Stimulated activated CD4-positive, alpha-beta T cell treated with anti-CD3 and anti-CD28 coated beads, Interleukin-12 subunit alpha, Interleukin-12 subunit beta, amount 100 ng/mL, for 48 hours (primary cell): Measurements from ENCODE around the gene ENDOV.
A peak's percentile ranks its signal among the peaks of the same experiment; 100 is the strongest.

Experiments used
- DNase-seq, 3 donors: peaks; one replicate each; pipeline ENCODE4 v3.0.0-alpha.2; 2020; ENCODE audit warnings: low read depth in 2 of 3, low spot score in 1 of 3

Gene ENDOV

DNA sequence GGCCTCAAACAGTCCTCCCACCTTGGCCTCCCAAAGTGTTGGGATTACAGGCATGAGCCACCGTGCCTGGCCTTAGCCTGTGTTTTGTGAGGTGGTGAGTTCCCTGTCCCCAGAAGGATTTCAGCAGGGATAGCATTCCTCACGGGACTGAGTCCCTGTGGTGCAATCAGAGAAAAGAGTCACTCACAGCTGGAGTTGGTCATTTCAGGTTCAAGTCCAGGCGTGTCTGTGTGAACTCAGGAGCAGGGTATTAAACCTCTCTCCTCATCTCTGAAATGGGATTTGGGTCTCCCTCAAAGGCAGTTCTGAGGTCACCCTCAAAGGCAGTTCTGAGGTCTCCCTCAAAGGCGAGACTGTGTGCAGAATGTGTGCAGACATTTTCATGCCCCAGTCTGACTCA is 32.8 kb downstream of the ENDOV start:
- no peak for DNase-seq

DNA sequence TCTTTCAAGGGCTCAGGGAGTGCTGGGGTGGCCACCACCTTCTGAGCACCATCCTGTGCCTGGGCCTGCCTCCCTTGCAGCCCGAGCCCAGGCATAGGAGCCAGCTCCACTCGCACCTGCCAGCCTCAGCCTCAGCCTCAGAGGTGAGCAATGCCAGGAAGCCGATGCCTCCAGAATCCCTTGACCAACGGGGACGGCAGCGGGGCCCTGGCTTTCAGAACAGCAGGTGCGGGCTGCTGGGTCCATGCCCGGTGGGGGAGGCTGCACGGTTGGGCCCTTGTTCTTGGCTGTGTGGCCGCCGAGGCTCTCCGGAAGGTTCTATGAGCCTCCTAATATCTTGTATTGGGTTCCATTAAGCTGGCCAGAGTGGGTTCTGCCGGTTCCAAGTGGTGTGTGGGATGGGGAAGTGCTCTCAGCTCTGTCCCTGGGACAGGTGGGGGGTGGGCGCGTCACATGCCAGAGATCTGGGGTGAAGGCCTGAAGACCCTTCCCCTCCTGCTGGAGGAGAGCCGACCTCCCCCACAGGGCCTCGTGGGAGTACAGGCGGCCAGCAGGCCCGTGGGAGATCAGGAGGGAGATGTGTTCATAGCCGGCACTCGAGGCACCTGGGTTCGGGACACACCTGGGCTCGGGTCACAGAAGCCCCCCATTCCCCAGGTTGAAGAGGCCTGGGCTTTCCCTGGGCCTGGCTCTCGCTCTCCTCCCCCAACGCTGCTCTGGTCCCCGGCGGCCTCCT is 34.4 kb downstream of the ENDOV start:
- DNase-seq = no peak

DNA sequence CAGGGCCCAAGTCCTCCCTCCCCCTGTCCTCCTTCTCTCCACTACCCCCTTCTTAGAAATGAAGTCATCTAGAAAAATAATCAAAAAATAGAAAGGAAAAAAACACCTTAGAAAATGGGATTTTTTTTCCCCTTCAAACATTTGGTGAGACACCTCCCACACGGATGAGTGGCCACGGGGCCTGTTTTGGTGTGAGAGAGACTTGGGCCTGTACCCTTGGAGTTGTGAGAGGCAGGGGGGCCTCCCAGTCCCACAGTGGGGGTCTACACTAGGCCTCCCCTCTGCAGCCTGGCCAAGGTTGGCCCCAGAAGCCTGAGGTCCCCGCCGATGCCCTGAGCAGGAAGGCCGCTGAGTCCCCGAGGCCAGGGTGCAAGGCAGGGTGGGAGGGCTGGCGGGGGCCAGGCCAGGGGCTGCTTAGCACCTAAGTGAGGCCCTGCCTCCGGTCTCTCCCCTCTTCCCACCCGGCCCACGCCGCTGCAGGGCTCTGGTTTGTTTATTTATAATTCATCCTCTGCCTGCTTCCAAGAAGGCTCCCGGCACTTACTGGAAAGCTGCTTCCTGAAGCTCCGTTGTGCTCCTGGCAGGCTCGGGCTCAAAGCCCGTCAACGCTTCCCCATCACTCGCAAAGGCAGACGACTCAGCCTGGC is 35.1 kb downstream of the ENDOV start:
- DNase-seq = no peak

DNA sequence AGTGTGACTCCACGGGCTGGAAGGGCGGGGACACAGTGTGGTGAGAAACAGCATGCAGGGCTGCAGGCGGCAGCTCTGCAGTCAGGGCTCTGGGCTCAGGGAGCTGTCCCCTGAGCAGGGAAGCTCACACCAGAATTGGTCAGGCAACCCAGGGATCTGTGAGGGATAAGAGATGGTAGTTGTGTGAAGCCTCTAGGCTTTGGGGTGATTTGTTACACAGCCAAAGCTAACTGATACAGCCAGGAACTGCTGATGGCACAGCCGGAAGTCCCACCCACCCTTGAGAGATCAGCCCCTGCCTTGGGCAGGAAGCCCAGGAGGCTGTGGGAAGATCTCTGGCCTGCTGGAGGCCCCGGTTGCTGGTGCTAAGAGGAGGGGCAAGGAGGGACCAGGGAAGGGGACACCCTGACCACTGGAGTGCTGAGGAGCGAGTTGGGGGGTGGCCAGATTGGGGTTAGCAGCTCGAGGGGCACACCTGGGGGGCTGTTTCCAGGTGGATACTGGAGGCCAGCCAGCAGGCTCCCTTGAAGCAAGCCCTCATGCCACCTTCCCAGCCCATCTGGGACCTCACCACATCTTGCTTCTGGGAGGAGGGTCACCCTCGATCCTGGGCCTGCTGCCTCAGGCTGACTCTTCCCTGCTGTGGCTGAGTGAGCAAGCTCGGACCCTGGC is 36.3 kb downstream of the ENDOV start:
- DNase-seq = no peak

DNA sequence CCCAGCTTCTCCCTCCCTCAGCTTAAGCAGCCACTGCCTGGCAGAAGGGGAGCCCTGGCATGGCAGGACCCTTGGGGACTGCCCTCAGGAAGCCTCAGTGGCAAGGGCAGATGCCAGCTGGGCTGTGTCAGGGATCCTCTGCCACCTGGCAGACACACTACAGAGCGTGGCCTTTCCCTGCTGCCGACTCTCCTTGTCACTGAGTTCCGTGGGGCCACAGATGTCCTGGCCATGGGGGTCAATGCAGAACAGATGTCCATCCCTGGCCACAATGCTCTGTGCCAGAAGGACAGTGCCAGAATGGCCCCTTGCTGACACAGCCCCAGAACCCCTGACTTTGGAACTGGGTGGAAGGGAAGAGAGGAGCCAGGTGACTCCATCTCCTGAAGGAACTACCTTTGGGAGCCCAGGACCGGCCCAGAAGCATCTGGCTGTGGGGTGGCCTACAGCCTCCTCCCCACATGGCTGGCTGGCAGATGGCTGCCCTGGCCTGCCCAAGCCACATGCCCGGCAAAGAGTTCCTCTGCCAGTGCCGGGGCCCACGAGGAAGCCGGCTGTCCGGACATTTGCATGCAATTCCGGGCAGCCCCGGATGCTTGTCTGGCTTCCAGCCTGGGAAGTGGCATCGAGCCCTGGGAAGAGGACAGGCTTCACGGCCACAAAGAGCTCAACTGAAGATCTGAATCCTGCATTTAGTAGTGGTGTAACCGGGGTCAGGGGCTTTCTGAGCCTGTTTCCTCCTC is 37.4 kb downstream of the ENDOV start:
- no peak for DNase-seq

DNA sequence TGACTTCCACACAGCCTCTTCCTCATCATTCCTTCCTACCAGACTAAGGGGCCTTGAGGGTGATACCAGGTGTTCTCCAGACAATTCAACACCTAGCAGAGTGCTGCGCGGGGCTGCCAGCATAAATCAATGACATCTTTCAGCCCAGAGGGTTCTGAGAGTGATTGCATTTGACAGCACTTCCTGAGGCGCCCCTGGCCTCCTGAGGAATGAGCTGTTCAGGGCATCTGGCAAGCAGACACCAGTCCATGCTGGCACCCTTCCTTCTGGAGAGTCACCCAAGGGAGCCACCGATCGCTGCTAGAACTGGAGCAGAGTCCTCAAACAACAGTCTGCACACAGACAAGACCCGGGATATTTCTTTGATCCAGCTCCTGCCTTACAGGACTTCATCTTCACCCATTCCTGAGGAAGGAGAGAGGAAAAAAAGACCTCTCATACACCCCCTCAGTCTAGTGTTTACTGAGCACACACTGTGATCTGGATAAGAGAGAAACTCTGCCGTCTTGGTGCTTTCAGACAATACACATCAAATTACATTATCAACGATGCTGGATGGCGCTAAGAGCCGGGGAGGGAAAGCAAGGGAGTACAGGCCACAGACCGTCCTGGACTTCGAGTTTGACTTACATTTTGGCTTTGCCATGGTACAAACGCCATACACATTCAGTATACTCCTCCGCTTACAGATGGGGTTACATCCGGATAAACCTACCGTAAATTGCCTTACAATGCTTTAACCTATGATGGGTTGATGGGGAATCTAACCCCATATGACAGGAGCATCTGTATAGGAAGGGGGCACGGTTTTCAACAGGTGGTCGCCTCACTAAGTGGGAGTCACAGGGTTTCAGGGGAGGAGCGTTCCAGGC is 38.4 kb downstream of the ENDOV start:
- no peak for DNase-seq

DNA sequence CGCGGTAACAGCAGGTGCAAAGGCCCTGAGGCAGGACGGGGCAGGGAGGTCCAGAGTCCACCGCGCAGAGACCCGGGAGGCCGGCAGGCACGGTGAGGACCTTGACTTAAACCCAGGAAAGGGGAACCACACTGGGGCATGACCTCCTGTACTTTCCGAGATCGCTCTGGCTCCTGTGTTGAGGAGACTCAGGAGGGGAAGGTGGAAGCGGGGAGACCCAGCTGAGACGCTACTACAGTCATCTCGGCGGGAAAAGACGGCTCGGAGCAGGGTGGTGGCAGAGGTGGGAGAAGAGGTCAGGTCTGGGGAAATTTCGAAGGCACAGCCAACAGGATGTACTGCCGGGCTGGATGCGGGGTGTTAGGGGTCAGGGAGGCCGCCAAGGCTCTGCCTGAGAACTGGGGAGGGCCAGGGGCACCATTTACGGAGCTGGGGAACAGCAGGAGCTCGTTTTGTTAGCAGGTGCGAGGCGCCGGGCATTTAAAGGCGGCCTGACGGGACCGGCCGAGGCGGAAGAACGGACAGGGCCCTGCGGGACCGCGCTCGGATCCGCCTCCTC is 39.1 kb downstream of the ENDOV start:
- no peak for DNase-seq

DNA sequence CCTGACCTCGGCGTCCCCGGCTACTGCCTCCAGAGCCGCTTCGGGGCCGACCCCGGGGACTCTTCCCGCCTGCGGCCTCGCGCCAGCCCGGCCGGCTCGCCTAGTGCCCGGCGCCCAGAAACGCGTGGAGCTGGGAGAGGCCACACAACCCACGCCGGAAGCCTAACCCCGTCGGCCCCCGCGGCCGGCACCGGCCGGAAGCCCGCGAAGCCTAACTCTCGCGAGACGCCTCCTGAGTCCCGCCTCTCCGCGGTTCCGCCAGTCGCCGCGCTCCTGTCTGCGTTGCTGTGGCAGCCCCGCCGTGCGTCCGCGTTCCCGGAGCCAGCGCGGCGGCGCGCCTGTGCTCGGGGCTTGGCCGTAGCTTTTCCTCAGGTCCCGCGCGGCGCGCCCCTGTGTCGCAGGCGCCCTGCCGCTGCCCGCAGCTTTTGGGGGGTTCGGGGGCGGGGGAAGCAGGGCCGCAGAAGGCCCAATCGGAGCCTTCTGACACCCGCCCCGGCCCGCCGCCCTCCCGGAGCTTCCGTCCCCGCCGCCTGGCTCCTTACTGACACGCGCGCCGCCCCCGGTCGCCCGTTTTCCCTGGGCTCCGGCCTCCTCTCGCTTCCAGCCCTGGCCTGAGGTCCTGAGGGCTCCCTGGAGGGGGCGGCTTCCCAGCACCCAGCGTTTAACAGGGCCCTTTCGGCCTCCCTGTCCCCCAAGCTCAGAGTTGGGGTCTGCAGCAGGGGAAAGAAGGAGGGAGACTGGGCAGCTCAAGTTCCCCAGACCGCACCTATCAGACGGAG is 39.8 kb downstream of the ENDOV start:
- peak; percentile 87 to 96 (median 93) for DNase-seq

DNA sequence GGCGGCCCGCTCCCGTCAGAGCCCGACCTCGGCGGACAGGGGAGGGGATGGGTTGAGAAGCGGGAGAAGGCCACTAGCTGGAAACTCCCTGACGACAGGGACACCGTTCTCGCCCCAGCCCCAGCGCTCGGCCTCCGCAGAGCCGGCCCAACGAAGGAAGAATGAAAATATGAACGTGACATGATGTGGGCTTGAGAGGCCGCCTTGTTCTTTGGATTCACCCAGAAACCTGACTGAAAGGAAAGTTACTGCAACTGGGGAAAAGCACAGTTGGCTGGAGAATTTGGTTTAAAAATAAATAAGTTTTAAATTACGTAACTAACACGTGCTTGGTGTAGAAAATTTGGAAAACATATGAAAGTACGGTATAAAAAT is 40.4 kb downstream of the ENDOV start:
- DNase-seq = no peak

DNA sequence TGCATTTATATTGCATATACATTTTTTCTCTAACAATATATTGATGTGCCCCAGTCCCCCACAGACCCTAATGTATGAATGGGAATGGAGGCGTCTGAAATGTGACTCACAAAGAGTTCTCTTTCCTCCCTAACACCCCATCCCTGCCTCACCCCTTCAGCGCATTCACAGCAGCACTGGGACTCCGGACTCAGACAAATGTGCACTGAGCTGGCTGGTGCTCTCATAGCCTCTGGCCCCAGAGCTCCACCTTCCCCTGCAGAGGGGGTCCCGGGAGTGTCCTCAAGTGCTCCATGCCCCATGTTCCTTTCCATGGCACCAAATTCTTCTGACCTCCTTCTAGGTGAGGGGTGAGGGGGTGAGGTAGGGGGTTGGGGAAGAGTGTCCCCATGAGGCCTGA is 40.8 kb downstream of the ENDOV start:
- no peak for DNase-seq

DNA sequence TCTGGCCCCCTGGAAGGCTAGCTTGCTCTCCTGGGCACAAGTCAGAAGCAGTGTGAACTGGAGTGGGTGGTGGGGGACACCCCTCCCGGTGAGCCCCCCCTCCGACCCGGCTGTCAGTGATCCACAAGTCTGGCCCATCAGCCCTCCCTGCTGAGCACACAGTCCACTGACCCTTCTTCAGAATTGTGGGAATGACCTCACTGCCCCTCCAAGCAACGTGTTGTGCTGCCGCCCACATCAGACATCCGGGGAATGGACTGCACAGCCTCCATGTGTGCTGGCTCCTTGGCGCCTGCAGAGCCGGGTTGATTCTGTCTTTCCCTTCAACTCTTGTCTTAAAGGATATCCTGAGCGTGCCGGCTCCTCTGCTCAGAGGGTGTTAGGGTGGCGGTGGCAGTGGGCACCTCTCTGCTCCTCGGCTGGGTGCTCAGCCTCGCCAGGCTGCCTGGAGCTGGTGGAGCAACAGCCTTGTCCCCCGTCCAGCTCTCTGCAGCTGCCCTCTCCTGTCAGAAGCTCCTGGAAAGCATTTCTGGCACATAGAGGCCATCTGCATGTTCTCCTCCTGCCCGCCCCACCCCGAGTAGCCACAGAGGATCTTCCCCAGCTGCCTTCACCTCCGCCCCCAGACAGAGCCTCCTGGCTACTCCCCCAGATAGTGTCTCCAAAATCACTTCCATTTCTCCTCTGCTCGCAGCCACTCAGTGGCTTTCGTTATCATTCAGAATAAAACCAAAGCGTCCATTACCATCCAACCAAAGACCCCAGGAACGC is 41.7 kb downstream of the ENDOV start:
- no peak for DNase-seq

DNA sequence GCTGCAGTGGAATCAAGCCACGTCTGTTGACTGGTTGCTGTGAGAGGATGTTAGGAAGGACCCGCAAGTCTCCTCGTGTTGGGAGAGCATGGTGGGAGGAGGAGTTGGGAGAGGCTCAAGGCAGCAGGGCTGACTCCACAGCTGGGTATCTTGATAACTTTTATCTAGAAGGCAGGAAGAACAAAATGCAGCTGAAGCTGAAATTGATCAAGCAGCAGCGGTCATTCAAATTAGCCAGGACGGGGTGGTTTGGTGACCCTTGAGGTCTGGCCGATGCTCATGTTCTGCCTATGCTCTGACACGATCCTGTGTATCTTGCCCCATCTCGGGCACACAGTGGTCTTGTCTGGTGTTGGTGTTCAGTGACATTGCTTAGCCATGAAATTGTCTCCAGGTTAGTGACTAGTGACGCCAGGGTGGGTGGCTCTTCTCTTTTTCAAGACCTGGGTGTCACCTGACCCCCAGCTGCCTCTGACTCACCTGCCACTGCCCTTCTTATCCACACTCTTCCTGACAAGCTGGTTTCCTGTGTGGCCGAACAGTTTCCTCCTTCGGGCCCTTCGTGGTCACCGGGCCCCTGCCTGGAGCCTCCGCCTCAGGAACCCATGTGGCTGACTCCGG is 42.4 kb downstream of the ENDOV start:
- DNase-seq = no peak

DNA sequence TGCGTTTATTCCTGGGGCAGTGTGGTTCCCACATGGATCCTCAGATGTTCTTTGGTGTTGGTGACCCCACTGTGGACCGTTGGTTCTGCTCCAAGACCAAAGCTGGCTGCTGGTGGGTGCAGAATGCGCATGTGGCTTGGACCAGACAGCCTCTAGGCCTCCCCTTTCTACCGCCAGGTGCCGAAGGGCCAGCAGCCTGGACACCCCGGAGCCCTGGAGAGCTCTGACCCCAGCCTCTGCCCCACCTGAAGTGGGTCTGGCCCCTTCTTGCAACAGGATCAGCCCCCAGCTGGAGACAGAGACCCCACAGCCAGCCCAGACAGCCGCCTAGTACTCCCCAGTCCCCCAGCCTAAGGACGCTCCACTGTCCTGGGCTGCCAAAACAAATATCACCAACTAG is 43.0 kb downstream of the ENDOV start:
- no peak for DNase-seq

DNA sequence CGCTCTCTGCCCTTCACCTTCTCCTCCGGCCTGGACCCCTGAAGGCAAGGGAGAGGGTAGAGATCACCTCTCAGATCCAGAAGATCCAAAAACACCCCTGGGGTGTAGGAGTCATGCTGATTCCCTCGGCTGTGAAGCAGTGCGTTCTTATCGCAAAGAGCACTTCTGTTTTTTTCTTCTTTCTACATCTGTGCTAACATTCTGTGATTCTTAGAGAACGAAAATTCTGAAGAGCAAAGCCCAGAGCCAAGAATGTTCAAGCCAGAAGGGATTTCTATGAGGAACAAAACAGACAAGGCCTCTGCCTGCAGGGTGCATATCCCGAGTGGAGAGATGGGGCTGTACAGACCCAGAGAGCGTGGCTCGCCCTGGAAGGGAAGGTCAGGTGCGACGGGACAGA is 44.3 kb downstream of the ENDOV start:
- no peak for DNase-seq

DNA sequence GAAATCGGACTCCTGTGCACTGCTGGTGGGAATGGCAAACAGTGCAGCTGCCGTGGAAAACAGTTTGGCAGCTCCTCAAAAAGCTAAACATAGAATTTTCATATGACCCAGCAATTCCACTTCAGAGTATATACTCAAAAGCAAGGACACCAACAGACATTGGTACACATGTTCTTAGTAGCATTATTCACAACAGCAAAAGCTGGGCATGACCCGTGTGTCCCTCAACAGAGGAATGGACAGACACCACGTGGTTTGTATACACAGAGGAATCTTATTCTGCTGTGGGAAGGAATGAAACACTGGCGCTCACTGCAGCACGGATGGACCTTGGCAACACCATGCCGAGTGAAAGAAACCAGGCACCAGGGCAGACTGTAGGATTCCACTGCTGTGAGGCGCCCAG is 45.5 kb downstream of the ENDOV start:
- DNase-seq = no peak

DNA sequence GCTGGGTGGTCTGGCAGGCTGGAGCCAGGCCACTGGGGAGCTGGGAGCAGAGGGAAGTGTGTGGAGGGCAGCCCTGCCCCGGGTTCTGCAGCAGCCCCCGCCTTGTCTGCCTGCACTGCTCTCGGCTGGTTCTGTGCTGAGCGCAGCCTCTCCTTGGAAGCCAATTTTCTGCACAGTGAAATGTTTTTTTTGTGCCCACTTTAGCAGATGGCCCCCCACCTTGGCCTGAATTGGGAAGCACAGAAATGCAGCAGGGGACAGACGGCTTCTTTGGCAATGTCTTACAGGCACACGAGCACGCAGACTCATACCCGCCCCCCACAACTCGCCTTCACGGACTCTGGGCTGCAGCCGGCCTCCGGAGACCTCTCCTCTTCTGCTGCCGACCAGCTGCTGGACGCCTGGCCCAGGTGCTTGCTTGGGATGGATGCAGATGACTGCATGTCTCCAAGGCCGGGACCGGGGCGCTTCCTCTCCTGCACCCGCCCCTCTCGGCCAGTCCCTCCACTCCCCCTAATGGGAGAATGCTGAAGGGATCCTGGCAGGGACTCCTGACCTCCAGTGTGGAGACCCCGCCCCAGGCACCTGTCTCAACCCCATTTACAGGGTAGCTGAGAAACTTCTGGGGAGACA is 46.7 kb downstream of the ENDOV start:
- DNase-seq = no peak

DNA sequence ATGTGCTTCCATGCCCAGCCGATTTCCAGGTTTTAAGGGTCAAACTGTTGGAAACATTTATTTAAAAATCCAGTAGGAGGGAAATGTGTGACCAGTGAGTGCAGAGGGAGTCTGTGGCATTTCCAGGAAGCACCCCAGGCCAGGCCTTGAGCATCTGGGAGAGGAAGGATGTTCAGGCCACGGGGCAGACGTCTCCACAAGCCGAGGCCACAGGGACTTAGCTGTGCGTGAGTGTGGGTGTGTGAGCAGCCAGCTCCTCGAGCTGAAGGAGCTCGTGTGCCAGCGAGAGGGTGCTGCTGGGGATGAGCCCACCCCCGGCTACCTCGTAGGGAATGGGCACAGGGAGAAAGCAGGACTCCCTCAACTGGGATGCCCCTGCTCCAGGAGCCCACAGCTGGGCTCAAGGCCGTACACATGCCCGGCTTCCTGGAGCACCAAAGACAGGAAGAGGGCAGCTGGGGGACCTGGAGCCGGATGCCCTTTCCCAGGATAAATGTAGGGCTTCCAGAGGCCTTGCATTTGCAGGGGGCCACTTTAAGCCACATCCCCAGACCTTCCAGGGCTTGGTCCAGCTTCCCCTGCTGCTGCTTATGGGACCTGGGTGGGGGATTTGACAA is 48.9 kb downstream of the ENDOV start:
- no peak for DNase-seq

DNA sequence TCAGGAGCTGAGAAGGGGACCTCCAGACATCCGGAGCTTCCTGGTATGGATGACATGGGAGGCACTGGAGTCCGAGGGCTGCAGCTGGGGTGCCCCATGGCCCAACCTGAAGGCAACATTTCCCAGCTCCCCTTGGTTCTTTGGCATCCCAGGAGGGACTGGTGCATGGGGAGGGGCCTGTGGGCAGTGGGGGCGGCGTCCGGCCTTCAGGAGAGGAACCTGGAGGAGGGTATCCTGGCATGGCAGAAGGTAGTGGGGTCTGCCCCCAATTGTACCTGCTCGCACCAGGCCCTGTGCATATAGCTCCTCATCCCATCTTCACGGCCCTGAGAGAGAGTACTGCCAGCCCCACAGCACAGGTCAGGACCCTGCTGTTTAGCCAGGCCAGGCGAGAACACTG is 49.5 kb downstream of the ENDOV start:
- DNase-seq = no peak
